Spleen (tissue), 11 donors: ENCODE results near the gene ZNF778. TPM values are rescaled to one million over a fixed set of nuclear protein-coding genes. Genes with fewer than 3 reads are reported as not detected.
"Not testable (repeated sequence)": the region's sequence is repeated elsewhere in the genome, so short reads cannot be mapped to it uniquely, and the experiment has no call there.

Source experiments
- DNase-seq: peaks from one replicate; pipeline ENCODE4 v3.0.0-alpha.2; 2020
- H3K27ac ChIP-seq, 8 donors: fragments of 200-600 bp; sonication (generic) in 7 of 8; 1 replicate in 4 of 8; 2 replicates in 4 of 8; pipeline versions ENCODE4 v1.5.0 to v1.8.0; 2016 to 2021; ENCODE audit warnings: inconsistent platforms in 4 of 8, mild to moderate bottlenecking in 4 of 8, moderate library complexity in 1 of 8
- H3K27me3 ChIP-seq, 7 donors: fragments of 200-600 bp; sonication (generic) in 6 of 7; replicated peaks in 1 of 7; 1 replicate in 4 of 7; 2 replicates in 3 of 7; pipeline versions ENCODE4 v1.5.0 to v1.8.0; 2016 to 2021; ENCODE audit warnings: inconsistent platforms in 3 of 7, mild to moderate bottlenecking in 1 of 7
- H3K36me3 ChIP-seq, 6 donors: fragments of 200-600 bp; sonication (generic) in 5 of 6; 1 replicate in 4 of 6; 2 replicates in 2 of 6; pipeline versions ENCODE4 v1.5.0 to v1.8.0; 2016 to 2021; ENCODE audit warnings: inconsistent platforms in 2 of 6
- H3K4me1 ChIP-seq, 6 donors: fragments of 200-600 bp; sonication (generic) in 5 of 6; 1 replicate in 3 of 6; 2 replicates in 3 of 6; pipeline versions ENCODE4 v1.5.0 to v1.8.0; 2016 to 2021; ENCODE audit warnings: inconsistent platforms in 3 of 6
- H3K4me3 ChIP-seq, 8 donors: fragments of 200-600 bp; sonication (generic) in 7 of 8; 1 replicate in 4 of 8; 2 replicates in 4 of 8; pipeline versions ENCODE4 v1.5.0 to v1.8.0; 2016 to 2021; ENCODE audit warnings: inconsistent platforms in 4 of 8, mild to moderate bottlenecking in 4 of 8, moderate library complexity in 2 of 8
- H3K9me3 ChIP-seq, 8 donors: fragments of 200-600 bp; sonication (generic) in 7 of 8; 1 replicate in 4 of 8; 2 replicates in 4 of 8; pipeline versions ENCODE4 v1.5.0 to v1.8.0; 2016 to 2021; ENCODE audit warnings: inconsistent platforms in 4 of 8
- CTCF ChIP-seq, 11 experiments: fragments of 200-600 bp in 7 of 11; fragments of 450-650 bp in 4 of 11; sonication (generic) in 4 of 11; IDR thresholded peaks in 8 of 11; conservative IDR thresholded peaks in 3 of 11; 1 replicate in 7 of 11; 2 replicates in 4 of 11; pipeline versions ENCODE4 v1.4.0 to v1.8.0; 2016 to 2021; ENCODE audit warnings: antibody characterized with exemption in 11 of 11, inconsistent platforms in 4 of 11, mild to moderate bottlenecking in 1 of 11
- POLR2A ChIP-seq, 3 donors: fragments of 450-650 bp; IDR thresholded peaks; one replicate each; pipeline ENCODE4 v1.5.1; 2017; ENCODE audit warnings: antibody characterized with exemption in 3 of 3, mild to moderate bottlenecking in 1 of 3
- POLR2AphosphoS5 ChIP-seq, 3 donors: sonication (generic); formaldehyde crosslinking; IDR thresholded peaks; one replicate each; pipeline ENCODE4 v1.5.1; 2017; ENCODE audit warnings: antibody characterized with exemption in 3 of 3
- WGBS, 5 donors: extraction: QIAGEN DNeasy Blood & Tissue Kit in 3 of 5; methylation state at CpG; one replicate each; pipeline versions ENCODE4 v1.1.5 to v1.1.7; 2013 to 2018; 5-methylcytosine and 5-hydroxymethylcytosine counted together
- intact Hi-C: fragments of 100-400 bp; cut with DNase I; formaldehyde crosslinking; loops from one replicate; pipeline ENCODE4 v1.15.0; 2023; ENCODE audit warnings: low total_unique reads
- polyA plus RNA-seq, 3 donors: library from polyadenylated mRNA; stranded (reverse); fragments of 200-250 nt; gene quantifications; one replicate each; pipeline ENCODE4 v1.2.1, GENCODE V29; 2013
- total RNA-seq, 7 donors: library from RNA; depleted of rRNA in 3 of 7; stranded (reverse); fragments of >200 nt in 3 of 7; fragmentation: NEBNext Ultra II Directional in 4 of 7; extraction: Animal tissue kit (Norgen Biotek cat#: 25700) in 4 of 7; gene quantifications; one replicate each; pipeline versions ENCODE4 v1.1.0 to v1.2.1, GENCODE V29; 2016 to 2021
- donor health status: healthy with polysubstance abuse.
- donor health status: DM: no; HTN: no; CAD: no; lungs with moderate emphysema.
- donor health status: DM: no; HTN: no; CAD: no.
- donor health status: Bipolar disorder and iron deficiency.
- donor health status: healthy.
- donor health status: DM: no; HTN: no; CAD: no.
- donor health status: DM: yes; HTN: yes; CAD: no.

The ZNF778 gene
- total and polyA plus RNA-seq, 10 donors, result 1.6 to 34.4 (median 10.7) TPM

GRCh38 chr16:89242795-89243200 is 25.3 kb downstream of the ZNF778 start:
- DNase-seq, result no peak
- peaks cover 4 to 34% (median 22%) of the 10 kb centered on the region in 6 donors for H3K4me1 ChIP-seq
- intact Hi-C loops, result no loop called here
- TF ChIP-seq POLR2A (IDR thresholded peaks at IDR 0.05) (no peak), CTCF (IDR thresholded peaks at IDR 0.05 in 8 of 11, conservative IDR thresholded peaks at IDR 0.05 in 3 of 11) (no peak), POLR2AphosphoS5 (IDR thresholded peaks at IDR 0.05) (no peak)
- H3K9me3 ChIP-seq, result no peaks in the 10 kb centered on the region
- no peak overlapping the region for H3K4me3 ChIP-seq
- 50 to 66% (median 55%) methylated on average over 12 of the region's 12 CpGs for WGBS, 5 donors
- peaks cover 0 to 10% (median 0%) of the 10 kb centered on the region in 7 donors for H3K27me3 ChIP-seq
- no peak overlapping the region for H3K27ac ChIP-seq
- H3K36me3 ChIP-seq, result no peaks in the 10 kb centered on the region

- intact Hi-C loops, result no loop called here
- DNase-seq, result no peak
- 83 to 92% (median 88%) methylated on average over 4 to 5 of the region's 5 CpGs for WGBS, 5 donors
- Histone ChIP-seq H3K9me3 (peaks cover 0 to 6% (median 3%) of the 10 kb centered on the region in 8 donors), H3K4me1 (peaks cover 4 to 41% (median 25%) of the 10 kb centered on the region in 6 donors), H3K27ac (no peak overlapping the region), H3K27me3 (peaks cover 0 to 18% (median 0%) of the 10 kb centered on the region in 7 donors), H3K4me3 (no peak overlapping the region), H3K36me3 (no peaks in the 10 kb centered on the region)
- TF ChIP-seq POLR2AphosphoS5 (IDR thresholded peaks at IDR 0.05), result no peak
Measured at GRCh38 chr16:89243664-89244063, 26.2 kb downstream of the ZNF778 start.

GRCh38 chr16:89244264-89244663 is 26.8 kb downstream of the ZNF778 start:
- intact Hi-C loops, H3K4me3 ChIP-seq, H3K27ac ChIP-seq, DNase-seq, H3K36me3 ChIP-seq: not testable (repeated sequence)
- peaks cover 0 to 18% (median 0%) of the 10 kb centered on the region in 7 donors for H3K27me3 ChIP-seq
- H3K4me1 ChIP-seq, result peaks cover 4 to 41% (median 25%) of the 10 kb centered on the region in 6 donors
- 74 to 88% (median 84%) methylated on average over 13 of the region's 13 CpGs for WGBS, 5 donors
- peaks cover 0 to 12% (median 5%) of the 10 kb centered on the region in 8 donors for H3K9me3 ChIP-seq

GRCh38 chr16:89244754-89245153 is 27.3 kb downstream of the ZNF778 start:
- DNase-seq, result no peak
- no peak for TF ChIP-seq POLR2A (IDR thresholded peaks at IDR 0.05)
- peaks cover 0 to 18% (median 0%) of the 10 kb centered on the region in 7 donors for H3K27me3 ChIP-seq
- WGBS, 5 donors, result 62 to 72% (median 64%) methylated on average over 6 to 12 of the region's 12 CpGs
- no peak overlapping the region for H3K27ac ChIP-seq
- H3K36me3 ChIP-seq, result no peaks in the 10 kb centered on the region
- H3K4me1 ChIP-seq, result peaks cover 4 to 41% (median 25%) of the 10 kb centered on the region in 6 donors
- intact Hi-C loops, result no loop called here
- peaks cover 0 to 17% (median 9%) of the 10 kb centered on the region in 8 donors for H3K9me3 ChIP-seq
- H3K4me3 ChIP-seq, result no peak overlapping the region

GRCh38 chr16:89246383-89246902 is 28.9 kb downstream of the ZNF778 start:
- WGBS, 5 donors, result 64 to 71% (median 69%) methylated on average over 13 of the region's 13 CpGs
- intact Hi-C loops, result no loop called here
- peaks cover 0 to 18% (median 0%) of the 10 kb centered on the region in 7 donors for H3K27me3 ChIP-seq
- peak overlapping the region in 2 of 8 donors; percentile 53 to 59 for H3K27ac ChIP-seq
- peak overlapping the region in 4 of 8 donors; percentile 30 to 75 (median 48) for H3K4me3 ChIP-seq
- no peak for TF ChIP-seq POLR2A (IDR thresholded peaks at IDR 0.05)
- no peak for TF ChIP-seq CTCF (IDR thresholded peaks at IDR 0.05 in 8 of 11, conservative IDR thresholded peaks at IDR 0.05 in 3 of 11)
- no peak for TF ChIP-seq POLR2AphosphoS5 (IDR thresholded peaks at IDR 0.05)
- no peaks in the 10 kb centered on the region for H3K36me3 ChIP-seq
- peaks cover 0 to 29% (median 17%) of the 10 kb centered on the region in 6 donors for H3K4me1 ChIP-seq
- DNase-seq, result no peak
- peaks cover 0 to 31% (median 19%) of the 10 kb centered on the region in 8 donors for H3K9me3 ChIP-seq
